OCI-M1 (cell line): ENCODE measurements around the gene SMLR1.
A peak's percentile ranks its signal among the peaks of the same experiment; 100 is the strongest.

ENCODE experiments used
- DNase-seq: peaks from one replicate; lab custom pipeline; 2025; lab: John Stamatoyannopoulos, UW

SMLR1 gene

DNA sequence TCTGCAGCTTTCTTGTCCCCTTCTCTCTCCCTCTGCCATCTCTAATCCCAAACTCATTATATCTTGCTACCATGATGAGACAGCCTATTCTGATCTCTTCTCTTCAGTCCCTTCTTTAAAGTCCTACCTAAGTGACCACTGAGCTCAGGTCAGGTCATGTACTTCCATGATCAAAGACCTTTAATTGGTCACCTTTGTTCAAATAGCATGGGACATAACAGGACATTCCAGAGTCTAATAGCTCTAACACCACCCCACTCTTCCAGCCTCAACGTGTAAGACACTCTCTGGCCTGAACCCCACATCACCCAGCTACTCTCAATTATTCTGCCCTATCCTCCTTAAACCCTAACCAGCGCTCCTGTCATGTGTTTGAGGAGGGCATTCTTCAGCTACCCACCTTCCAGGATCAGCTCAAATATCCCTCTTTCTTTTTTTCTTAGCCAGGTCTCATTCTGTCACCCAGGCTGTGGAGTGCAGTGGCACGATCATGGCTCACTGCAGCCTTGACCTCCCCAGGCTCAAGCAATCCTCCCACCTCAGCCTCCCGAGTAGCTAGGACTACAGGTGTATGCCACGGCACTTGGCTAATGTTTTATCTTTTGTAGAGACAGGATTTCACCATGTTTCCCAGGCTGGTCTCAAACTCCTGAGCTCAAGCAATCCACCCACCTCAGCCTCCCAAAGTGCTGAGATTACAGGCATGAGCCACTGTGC lies 2.1 kb upstream of the SMLR1 start:
- DNase-seq = no peak

DNA sequence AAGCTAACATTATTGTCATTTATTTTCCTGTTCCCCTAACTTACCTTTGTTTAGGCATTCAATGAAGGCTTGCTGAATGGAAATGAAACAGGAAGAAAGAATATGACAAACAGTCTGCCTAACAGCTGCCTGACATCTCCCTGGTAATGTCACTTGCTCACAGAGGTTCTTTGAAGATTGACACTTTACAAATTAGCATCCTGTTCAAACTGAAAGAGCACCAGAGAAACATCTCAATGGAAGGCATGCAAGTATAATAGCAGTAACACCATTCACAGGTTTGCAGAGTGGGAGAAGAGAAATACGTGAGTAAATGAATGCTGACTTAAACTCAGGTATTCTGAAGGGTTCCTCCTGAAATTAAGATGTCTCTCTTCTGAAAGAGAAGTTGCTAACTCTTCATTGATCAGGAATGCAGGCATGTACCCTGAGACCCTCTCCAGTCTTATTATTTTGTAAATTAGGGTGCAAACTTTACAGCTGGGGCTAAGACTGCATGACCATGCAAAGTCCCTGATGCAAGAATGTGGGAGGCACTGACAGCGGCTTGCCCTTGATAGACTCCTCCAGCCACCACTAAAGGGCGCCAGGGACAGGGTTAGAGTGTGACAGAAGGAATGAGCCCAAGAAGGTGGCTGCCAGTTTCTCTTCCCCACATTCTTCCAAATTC lies 1.3 kb upstream of the SMLR1 start:
- peak; percentile 40 for DNase-seq

DNA sequence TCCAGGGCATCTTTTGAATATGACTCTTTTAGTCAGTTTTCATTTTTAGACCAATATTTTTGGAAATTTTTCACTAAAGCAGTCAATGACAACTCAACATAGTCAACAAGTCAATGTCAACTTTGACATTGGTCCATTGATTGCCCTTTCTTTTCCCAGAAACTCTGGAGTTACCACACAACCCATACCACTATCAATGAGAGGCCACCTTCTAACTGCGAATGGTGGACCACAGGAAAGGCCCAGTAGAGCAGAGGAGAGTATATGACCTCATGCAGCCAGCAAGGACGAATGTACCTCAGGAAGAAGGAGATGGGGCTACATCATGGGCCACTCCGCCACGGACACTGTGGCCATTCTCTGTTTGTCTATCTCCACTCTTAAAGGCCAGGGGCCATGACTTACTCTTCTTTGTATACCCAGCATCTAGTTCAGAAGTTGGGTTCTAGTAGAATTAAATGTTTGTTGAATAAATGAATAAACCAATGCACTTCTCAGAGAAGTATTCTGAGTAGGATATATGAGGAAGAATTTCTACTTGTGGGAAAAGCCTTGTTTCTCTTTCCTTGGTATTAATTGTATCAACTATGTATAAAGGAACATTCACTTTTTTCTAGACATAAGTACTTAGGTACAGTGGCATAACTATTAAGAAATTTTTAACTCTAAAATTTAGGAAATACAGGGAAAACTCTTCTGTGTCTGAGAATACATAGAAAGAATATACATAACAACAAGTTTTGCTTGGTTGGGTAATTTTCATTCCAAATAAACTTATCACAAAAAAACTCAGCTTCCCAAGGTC lies 562 bp upstream of the SMLR1 start:
- no peak for DNase-seq

DNA sequence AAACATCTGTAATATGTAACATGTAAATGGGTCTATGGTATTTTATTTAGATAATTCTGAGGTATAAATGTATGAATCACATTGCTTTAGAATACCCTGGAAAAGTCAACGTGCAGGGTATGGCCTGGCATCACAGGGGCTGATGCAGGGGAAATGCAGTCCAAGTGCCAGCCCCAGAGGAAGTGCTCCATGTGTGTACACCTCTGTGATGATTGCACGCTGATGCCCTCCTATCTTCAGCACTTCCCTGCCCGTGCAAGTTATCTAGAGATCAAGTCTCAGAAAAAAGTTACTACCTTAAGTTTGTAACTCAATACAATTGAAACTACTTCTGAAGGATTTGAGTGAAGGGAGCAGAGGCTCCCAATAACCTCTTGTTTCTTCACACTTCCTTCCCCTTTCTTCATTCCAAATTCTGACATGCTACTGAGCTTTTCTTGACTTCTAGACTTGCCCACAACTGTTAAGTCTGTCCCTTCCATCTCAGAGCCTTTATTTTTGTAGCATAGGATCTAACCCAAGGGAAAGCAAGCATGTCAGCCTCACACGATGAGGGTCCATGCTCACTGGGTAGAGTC lies 2.2 kb downstream of the SMLR1 start:
- DNase-seq = no peak

DNA sequence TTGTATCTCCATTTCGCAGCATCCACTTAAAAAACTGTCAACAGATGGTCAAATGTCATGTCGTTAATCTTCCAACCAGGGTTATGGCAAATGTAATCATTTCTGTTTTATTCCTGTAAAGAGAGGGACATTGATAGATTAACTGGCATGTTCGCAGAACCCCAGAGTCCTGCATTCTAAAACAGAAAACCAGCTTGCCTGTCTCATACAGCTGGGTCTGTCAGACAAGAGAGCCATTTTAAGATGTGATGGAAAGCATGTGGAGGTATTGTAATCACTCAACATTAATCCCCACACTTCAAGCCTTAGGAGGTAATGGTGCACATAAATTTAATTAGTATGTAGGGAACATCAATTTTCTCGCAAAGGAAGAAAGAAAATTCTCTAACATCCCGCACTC lies 4.4 kb downstream of the SMLR1 start:
- DNase-seq = no peak

DNA sequence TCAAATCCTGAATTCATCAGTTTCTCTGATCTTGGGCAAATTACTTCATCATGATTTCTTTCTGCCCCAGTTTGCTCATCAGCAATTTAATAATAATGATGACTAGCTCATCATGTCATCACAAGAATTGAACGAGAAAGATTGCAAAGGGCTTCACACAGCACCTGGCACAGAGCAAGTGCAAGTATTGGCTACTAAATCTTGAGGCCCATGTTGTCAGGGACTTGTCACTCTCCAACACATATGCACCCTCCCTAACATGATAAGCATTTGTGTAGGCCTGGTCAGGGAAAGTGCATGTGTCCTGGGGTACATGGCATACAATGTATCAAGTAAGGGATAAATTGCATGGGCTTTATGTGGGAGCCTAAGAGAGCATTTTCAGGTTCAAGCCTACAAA lies 6.4 kb downstream of the SMLR1 start:
- DNase-seq = no peak

DNA sequence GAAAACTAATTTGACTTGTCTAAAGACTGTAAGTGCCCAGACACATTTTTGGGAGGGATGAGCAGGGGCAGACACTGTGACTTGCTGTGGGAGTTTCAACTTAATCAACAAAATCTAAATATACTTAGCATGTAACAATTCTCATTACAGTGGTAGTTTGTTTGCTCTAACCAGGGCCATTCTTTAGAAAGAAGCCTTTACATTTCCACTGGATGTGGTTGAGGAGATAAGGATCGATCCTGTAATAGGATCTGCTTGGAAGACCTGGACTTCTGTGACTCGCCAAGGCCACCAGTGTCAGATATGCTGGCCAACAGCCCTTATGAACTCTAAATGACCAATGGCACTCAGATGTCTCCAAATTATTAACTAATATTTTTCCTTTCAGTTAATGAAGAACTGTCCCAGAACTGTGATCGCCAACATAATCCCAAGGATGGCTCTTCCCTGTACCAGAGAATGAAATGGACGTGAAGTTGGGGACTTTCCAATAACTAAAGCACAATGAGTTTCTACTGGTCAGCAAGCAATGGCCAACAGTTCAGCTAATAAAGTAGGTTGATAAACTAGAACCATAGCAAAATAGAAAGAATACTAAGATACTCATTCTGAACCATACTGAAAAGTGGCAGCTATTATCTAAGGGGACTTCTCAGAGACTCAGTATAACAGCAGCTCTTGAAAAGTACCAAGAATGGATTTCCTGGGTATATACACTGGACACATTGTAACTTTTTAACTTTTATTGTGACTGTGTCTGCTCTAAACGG lies 7.5 kb downstream of the SMLR1 start:
- DNase-seq = no peak

DNA sequence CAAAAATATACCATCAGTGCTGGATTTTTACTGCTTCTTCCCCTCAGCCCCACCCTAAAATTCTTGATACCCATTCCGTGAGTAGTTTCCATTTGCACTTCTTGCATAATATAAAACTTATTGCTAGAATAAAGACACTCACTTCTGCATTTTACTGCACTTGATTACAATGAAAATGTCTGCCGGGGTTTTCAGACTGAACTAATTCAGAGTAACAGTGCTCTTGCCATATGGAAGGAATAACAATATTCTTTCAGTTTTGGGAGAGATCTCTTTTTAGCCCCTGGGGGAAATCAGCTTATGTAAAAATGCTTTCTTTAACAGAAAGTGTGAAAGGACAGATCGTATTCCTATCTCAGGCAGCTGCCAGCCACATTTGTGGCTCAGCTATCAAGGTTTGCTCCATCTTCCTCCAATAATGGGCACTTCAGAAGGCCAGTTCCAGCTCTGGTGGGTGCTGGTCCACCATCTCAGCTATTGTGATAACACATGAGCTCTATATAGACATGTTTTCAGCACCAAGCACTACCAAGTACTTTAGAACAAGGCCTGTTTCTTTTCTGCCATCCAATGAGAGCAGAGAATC lies 8.9 kb downstream of the SMLR1 start:
- DNase-seq = no peak

DNA sequence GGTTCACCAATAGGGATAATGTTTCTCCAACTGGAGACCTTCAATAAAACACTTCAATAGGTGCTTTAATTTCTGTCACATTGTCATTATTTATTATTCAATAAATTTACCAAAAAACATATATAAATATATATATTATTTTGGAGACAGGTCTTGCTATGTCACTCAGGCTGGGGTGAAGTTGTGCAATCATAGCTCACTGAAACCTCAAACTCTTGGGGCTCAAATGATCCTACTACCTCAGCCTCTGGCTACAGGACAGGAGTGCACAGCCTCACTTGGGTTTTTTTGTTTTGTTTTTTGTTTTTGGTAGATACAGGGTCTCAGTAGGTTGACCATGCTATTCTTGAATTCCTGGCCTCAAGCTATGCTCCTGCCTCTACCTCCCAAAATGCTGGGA lies 9.9 kb downstream of the SMLR1 start:
- no peak for DNase-seq

DNA sequence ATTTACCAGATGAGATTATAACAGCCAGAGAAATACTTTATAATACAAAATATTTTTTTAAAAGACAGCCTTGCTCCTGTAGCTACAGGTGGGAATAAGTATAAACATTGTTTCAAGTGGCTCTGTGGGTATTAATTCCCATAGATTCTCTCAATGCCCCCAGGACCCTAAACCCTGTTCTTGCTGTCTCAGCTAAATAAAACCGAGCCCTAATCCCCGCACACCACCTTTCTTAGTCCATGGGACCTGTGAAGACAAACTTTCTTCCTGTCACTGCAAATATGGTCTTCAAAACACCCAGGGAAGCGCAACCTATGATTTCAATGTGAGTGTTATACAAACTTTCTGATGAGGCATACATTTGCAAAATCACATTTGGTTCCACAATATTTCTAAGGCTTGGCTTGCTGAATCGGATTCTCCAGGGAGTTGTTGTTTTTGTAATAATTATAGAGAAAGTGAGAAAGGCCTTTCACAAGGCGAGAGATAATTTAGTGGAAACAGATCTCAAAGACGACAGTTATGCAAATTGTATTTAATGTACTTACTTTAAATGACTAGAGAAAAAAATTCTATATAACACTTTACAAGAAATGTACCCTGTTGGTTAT lies 11.1 kb downstream of the SMLR1 start:
- DNase-seq = no peak

DNA sequence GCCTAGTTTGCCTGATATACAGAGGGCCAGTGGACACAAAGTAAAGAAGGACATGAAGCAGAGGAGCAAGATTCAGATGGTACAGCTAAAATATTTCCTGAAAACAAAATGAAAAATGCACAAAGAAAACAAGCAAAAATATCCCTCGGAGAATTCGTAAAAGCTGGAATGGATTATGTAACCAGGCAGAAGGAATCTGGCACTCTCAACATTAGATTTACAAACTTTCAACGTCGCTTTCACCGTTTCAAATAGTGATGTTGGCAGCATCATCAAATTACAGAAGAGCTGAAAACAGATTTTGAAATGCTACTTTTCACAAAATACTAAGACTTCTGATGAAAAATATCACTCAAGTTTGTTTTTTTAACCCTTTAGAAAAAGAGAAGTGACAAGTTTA lies 11.7 kb downstream of the SMLR1 start:
- DNase-seq = no peak

DNA sequence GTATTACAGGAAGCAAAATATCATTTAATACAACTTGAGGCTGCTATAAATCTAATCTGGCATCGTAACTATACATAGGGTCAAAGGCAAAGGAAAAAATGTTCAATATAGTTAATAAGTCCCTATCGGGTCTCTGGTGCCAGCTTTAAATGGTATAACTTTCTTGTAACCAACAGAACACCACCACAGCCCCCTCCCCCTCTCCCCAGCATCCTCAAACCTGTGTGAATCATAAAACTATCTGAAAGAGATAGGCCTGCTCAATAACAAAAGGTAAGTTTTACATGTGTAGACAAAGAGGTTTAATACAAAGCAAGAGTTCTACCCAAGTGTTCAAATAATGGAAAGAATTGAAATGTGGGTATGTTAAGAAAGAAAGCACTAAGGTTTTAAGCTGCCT lies 12.2 kb downstream of the SMLR1 start:
- no peak for DNase-seq

DNA sequence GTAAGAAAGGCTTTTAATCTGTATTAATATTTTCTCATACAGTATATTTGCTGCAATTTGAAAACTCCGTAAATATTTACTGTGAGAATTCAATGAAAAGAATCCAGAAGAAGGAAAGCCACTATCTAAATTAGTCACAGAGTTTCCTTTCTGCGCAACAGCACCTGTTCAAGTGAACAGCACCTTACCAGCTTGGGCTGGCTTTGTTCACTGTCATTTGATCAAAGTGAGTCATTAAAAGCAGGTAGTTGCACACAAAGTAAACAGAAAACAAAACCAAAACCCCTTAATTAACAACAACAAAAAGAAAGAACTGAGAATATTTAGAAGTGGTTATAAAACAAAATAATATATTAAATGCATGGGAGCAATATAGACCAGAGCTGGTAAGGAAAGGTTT lies 12.8 kb downstream of the SMLR1 start:
- no peak for DNase-seq

DNA sequence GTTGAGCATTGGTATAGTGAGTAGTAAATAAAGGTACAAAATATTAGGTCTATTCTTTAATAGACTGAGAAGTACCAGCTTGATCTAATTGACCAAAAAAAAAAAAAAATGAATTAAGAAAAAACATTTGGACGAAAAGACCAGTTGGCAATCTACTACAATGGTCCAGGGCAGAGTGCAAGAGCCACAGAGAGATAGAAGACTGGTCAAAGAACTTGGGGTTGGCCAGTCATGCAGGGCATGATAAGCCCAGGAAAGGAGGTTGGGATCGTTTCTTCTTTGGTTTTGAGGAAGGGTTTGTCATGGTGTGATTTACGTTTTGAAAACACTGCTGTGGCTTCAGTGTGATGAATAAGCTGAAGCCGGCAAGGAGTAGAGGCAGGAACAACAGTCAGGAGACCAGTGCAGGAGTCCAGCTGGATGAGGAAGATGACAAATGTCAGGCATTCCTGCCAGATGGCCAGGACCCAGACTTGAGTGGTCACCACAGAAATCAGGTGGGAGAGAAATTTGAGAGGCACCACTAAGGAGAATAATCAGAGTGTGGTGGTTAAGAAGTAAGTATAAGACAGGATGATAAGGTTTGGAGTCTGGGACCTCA lies 14.0 kb downstream of the SMLR1 start:
- peak; percentile 46 for DNase-seq

DNA sequence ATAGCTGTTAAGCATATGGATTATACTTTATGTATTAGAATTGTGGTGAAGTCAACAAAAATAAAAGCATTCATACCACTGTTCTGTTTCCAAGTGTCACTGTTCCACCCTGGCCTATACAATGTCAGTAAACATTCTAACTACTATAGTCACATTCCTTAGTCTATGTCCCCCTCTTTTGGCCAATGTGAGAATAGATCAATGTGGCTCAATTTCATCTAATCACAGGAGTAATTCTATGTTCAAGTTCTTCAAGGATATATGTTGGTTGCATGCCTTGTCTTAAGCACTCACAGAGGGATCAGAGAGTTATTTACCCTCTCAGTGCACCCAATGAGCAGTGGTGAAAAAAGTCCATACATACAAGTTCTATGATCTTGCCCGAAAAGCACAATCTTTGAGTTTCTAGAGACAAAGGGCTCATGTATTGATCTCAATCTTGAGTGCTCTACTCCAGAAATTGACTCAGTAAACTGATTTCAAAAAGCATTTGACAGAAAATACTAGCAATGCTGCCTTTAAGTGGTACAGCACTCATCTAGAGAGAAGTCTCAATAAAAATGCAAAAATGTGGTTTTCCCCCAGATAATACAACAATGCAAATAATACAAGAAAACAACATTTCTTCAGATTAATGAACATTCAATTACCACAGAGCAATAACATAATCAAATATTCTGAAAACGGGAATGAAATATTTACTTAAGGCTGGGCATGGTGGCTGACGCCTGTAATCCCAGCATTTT lies 16.5 kb downstream of the SMLR1 start:
- DNase-seq = peak; percentile 86

DNA sequence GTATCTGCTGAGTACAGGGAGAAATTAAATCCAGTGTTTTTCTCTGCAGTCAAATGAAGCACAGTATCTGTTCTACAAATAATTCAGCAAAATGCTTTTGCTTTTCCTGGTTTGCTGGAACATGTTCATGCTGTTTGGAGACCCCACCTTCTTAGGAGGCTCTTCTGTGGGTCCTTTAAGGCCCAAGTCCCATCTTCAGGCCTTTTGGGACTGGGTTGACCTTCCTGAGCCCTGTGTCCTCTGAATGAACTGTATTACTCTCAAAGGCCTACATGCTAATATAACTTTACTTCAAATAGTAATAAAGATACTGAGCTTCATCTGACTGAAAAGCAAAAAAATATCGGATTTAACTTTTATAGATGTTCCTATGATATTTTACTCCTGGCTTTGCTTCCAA lies 19.3 kb downstream of the SMLR1 start:
- no peak for DNase-seq

DNA sequence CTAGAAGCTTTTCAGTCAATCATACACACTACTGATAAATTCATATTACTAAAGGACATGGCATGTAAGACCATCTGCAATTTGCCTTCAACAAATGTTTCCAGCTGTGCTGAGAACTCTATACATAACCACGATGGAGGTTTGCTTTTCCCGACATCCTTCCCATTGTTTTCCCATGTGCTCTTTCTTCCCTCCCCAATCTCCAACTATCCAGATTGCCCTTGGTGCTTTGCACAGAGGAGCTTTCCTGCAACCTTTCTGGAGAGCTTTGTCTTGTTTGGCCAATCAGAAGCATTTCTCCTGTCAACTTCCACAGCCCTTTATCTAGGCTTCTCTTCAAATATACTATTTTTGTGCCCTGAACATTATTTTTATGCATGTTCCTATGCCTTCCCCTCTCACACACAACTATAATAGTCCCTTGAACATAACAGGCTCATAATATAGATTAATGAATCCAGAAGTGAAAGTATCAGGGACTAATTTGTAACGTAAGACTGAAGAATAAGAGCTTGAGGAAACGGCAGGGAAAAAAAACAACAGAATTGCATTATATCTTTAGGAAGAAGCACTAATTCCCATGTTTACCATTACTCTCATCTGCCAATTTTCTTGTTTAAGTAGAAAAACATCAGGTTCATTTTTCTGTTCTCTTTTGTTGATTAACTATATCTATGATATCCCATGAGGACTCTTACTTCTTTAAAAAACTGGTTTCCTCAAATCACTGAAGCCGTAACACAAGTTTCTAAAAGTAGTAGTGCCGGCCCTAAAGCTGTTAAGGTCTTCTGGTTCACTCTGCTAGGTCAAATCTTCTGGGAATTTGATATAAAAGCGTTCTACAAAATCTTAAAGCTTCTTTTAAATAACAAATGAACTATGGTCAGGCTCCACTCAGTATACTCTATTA lies 20.1 kb downstream of the SMLR1 start:
- no peak for DNase-seq

DNA sequence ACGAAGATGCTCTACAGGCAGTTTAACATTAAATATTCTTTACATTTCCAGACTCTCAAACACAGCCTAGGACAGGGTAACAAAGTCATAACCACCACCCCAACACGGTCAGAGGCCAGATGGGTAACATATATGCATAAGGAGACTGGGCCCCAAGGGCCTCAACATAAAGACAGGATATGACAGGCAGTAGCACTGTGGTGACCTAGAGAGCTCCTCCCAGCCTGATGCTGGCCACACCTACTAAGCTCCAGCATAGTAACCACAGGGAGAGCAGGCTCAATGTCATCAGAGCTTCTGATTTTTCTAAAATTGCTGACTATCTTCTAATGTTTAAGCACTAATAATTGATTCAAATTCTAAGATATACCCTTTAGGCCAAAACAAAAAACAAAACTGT lies 21.7 kb downstream of the SMLR1 start:
- peak; percentile 16 for DNase-seq

DNA sequence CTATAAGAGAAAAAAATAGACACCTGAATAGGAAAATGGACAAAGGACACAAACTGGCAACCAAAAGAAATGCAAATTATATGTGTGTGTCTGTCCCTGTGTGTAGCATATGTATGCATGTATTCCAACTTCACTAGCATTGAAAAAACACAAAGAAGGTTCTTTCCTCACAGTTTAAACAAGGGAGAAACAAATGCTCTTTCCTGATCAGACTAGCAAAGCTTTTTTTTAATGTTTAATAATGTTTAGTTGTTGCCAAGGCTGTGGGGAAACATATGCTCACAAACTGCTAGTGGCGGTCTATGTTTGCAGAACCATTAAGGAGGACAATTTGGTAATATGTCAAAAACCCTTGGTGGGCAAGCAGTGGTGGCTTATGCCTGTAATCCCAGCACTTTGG lies 22.4 kb downstream of the SMLR1 start:
- no peak for DNase-seq
